Measurements from ENCODE around the gene UBAC2. TPM values are rescaled to one million over a fixed set of nuclear protein-coding genes. Genes with fewer than 3 reads are reported as not detected.

Gene UBAC2
- total and polyA plus RNA-seq, 2 donors: 53.1 to 57.2 TPM

DNA sequence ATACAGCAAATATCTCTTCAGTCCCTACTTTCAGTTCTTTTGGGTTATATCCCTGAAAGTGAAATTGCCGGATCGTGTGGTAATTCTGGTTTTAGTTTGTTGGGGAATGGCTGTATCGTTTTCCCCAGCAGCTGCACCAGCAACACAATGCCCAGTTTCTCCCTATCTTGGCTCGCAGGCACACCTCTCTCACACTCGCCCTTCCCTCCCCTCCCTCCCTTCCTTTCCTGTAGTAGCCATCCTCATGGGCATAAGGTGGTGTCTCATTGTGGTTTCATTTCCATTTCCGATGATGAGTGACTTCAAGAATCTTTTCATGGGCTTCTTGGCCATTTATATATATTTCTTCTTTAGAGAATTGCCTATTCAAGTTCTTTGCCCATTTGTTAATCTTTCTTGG, 66.2 kb downstream of the UBAC2 start:
- 92% methylated on average over 6 of the region's 6 CpGs for WGBS
- Histone ChIP-seq H3K36me3 (ENCODE audit: insufficient read depth) (no peaks in the 10 kb centered on the region), H3K4me1 (ENCODE audit: insufficient read depth) (no peaks in the 10 kb centered on the region), H3K27ac (ENCODE audit: low read depth) (no peak overlapping the region), H3K4me3 (ENCODE audit: low read depth, low read length) (no peak overlapping the region)
- no peak for DNase-seq (ENCODE audit: extremely low spot score)

DNA sequence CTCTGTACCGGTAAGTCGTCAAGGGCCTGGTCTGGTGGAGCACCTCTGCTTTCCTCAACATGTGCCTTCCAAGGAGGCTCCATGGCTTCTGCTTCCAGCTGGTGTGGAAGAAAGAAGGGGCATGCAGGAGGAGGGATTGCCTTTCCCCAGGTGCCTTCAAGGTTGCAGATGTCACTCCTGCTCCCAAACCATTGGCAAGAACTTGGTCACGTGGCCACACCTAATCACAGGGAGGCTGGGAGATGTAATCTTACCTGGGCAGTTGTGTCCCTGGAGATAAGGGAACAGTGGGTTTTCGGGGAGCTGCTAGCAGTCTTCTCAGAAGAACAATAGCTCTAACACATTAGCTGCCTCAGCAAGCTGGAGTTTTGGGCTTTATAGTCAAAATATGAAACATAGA, 67.3 kb downstream of the UBAC2 start:
- H3K4me1 ChIP-seq (ENCODE audit: insufficient read depth): no peaks in the 10 kb centered on the region

DNA sequence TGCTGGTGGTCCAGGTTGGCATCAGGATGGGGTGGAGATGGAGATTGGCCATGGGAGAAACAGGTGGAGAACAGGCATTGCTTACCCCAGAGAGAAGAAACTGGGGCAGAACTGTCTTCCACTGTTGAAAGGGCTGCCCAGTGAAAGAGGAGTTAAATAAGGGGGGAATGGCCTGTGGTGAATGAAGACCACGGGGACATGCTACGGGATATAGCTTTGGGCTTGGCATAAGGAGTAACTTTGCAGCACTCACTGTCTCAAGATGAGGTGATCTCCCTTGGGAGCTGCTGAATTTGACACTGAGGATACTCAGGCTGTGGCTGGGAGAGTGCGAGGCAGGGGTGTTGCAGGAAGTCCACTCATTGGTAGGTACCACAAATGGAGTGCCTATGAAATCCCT, 68.2 kb downstream of the UBAC2 start:
- Histone ChIP-seq H3K4me3 (ENCODE audit: low read depth, low read length) (no peak overlapping the region), H3K4me1 (ENCODE audit: insufficient read depth) (no peaks in the 10 kb centered on the region), H3K36me3 (ENCODE audit: insufficient read depth) (no peaks in the 10 kb centered on the region), H3K27ac (ENCODE audit: low read depth) (no peak overlapping the region)
- 82% methylated on average over 3 of the region's 3 CpGs for WGBS
- DNase-seq (ENCODE audit: extremely low spot score): no peak

More for the DNA sequence above, 67.3 kb downstream of the UBAC2 start:
- H3K36me3 ChIP-seq (ENCODE audit: insufficient read depth): no peaks in the 10 kb centered on the region
- no peak overlapping the region for H3K4me3 ChIP-seq (ENCODE audit: low read depth, low read length)
- no peak overlapping the region for H3K27ac ChIP-seq (ENCODE audit: low read depth)
- WGBS: 89% methylated on average over 4 of the region's 4 CpGs
- DNase-seq (ENCODE audit: extremely low spot score): no peak

DNA sequence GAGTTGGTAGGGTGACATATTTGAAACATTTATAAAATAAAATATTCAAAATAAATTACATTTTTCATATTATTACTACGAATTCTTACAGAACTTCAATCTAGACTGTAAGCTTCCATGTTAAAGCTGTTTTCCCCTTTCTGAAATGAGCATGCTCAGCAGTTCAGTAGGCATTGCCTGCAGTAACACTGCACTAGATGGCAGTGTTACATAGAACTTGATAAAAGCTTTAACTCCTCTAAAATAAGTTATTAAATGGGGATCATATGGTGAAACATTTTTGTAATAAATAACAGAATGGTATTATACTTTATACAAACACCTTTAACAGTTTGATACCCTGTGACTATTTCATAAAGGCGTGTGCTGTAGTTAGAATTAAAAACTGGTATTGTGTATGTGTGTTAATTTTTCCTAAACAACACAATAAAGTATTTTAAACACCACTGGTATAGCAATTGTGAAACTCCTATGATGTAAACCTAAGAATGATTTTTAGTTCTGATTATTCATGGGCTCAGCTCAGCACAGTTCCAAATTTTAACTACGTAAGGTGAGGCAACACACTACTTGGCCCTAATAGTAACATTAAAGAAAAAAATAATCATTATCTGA, 69.1 kb downstream of the UBAC2 start:
- Histone ChIP-seq H3K4me1 (ENCODE audit: insufficient read depth) (no peaks in the 10 kb centered on the region), H3K27ac (ENCODE audit: low read depth) (no peak overlapping the region), H3K36me3 (ENCODE audit: insufficient read depth) (no peaks in the 10 kb centered on the region), H3K4me3 (ENCODE audit: low read depth, low read length) (no peak overlapping the region)
- 64% methylated on average over 3 of the region's 3 CpGs for WGBS
- no peak for DNase-seq (ENCODE audit: extremely low spot score)

DNA sequence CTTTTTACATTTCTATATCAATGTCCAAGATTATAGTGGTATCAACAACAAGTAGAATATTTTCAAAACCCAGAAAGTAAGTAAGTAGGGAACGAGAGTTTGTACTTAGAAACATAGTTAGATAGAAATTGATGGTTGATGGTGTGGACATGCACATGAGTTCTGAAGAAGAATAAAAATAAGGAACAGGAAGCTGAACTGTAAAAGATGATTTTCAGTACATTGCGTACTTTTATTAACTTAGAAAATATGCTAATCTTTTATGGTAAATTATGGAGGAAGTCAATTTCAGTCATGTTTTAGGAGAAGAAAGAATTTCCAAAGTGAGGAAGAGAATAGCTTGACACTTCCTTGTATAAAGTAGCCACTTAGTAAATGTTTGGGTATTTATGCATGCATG, 69.9 kb downstream of the UBAC2 start:
- no peak overlapping the region for H3K27ac ChIP-seq (ENCODE audit: low read depth)
- DNase-seq (ENCODE audit: extremely low spot score): no peak
- no peaks in the 10 kb centered on the region for H3K4me1 ChIP-seq (ENCODE audit: insufficient read depth)
- H3K4me3 ChIP-seq (ENCODE audit: low read depth, low read length): no peak overlapping the region
- WGBS: 76% methylated on average over 2 of the region's 2 CpGs
- H3K36me3 ChIP-seq (ENCODE audit: insufficient read depth): no peaks in the 10 kb centered on the region

DNA sequence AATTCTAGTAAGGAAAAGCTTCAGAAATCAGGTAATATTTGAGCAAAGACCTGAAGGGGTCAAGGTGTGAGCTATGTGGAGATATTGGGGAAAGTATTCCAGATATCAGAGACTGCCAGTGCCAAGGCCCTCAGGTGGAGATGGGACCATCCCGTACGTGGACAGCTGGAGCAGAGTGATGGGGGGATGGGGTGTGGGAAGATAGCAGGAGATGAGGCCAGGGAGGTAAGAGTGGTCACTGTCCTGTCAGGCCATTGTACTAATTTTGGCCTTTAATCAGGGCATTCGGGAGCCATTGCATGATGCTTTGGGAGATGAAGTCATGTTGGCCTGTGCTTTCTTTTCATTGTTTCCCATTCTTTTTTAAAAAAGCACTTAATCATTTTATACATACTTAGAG, 70.6 kb downstream of the UBAC2 start:
- H3K4me3 ChIP-seq (ENCODE audit: low read depth, low read length): no peak overlapping the region
- 88% methylated on average over 3 of the region's 3 CpGs for WGBS
- no peaks in the 10 kb centered on the region for H3K36me3 ChIP-seq (ENCODE audit: insufficient read depth)
- H3K4me1 ChIP-seq (ENCODE audit: insufficient read depth): no peaks in the 10 kb centered on the region
- DNase-seq (ENCODE audit: extremely low spot score): no peak
- no peak overlapping the region for H3K27ac ChIP-seq (ENCODE audit: low read depth)

DNA sequence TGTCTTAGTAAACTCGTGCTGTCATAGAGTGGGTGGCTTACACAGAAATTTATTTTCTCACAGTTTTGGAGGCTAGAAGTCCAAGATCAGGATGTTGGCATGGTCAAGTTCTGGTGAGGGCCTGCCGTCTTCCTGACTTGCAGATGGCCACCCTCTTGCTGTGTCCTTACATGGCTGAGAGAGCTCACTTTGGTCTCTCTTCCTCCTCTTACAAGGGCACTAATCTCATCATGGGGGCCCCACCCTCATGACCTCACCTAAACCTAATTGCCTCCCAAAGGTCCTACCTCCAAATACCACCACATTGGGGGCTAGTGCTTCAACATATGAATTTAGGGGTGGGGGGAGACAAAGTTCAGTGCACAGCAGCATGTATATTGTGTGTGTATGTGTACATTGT, 71.8 kb downstream of the UBAC2 start:
- 97% methylated on average over 2 of the region's 2 CpGs for WGBS
- Histone ChIP-seq H3K4me1 (ENCODE audit: insufficient read depth) (no peaks in the 10 kb centered on the region), H3K36me3 (ENCODE audit: insufficient read depth) (no peaks in the 10 kb centered on the region), H3K27ac (ENCODE audit: low read depth) (no peak overlapping the region), H3K4me3 (ENCODE audit: low read depth, low read length) (no peak overlapping the region)
- no peak for DNase-seq (ENCODE audit: extremely low spot score)

DNA sequence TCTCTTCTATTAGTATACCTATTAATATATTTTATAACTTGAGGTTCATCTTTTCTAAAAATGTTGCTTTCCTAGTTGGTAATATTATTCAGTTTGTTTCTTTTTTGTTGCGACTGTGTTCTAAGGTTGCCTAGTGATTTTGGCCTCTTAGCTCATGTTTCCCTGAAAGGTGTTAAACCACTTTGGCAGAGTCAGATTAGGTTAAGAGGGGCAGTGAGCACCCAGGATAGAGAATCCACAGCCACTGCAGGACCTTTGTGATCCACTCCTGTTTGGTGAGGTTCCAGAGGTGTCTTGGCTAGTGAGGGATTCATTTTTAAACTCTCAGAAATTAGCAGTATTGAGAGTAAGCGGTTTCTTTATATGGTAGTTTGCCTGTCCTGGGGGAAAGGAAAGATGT, 72.5 kb downstream of the UBAC2 start:
- WGBS: 94% methylated on average over 2 of the region's 2 CpGs
- H3K4me1 ChIP-seq (ENCODE audit: insufficient read depth): no peaks in the 10 kb centered on the region
- no peak overlapping the region for H3K4me3 ChIP-seq (ENCODE audit: low read depth, low read length)
- H3K36me3 ChIP-seq (ENCODE audit: insufficient read depth): no peaks in the 10 kb centered on the region
- no peak overlapping the region for H3K27ac ChIP-seq (ENCODE audit: low read depth)
- no peak for DNase-seq (ENCODE audit: extremely low spot score)

DNA sequence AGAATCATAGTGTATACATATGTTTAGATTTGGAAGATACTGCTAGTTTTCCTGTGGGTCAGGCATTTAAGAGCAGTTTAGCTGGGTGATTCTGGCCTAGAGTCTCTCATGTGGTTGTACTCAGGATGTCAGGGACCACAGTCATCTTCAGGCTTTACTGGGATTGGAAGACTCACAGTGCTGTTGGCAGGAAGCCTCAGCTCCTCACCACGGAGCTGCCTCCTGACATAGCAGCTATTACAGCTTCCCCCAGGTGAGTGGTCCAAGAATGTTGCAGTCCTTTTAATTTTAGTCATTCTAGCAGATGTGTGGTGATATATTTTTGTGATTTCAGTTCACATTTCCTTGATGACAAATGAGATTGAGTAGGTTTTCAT, 74.4 kb downstream of the UBAC2 start:
- no peak overlapping the region for H3K4me3 ChIP-seq (ENCODE audit: low read depth, low read length)
- DNase-seq (ENCODE audit: extremely low spot score): no peak
- 31% methylated on average over 1 of the region's 1 CpG for WGBS
- H3K36me3 ChIP-seq (ENCODE audit: insufficient read depth): no peaks in the 10 kb centered on the region
- no peak overlapping the region for H3K27ac ChIP-seq (ENCODE audit: low read depth)
- no peaks in the 10 kb centered on the region for H3K4me1 ChIP-seq (ENCODE audit: insufficient read depth)

DNA sequence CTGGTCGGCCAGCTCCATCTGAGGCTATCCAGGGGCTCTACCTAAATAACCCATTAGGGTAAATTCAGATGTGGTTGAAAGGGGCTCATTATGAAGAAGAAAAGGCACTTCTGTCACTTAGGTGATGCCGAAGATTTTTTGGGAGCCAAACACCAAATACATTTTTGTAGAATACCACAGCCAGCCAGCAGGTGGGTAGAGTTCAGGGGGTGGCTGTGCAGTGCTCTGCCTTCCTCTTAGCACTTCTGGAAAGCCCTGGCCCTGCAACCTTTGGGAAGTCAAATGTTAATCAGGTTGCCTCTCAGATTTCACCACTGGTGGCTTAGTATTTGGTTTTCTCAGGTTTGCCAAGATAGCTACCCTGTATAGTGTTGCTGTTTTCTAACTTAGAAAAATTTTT, 76.1 kb downstream of the UBAC2 start:
- no peaks in the 10 kb centered on the region for H3K4me1 ChIP-seq (ENCODE audit: insufficient read depth)
- no peak for DNase-seq (ENCODE audit: extremely low spot score)
- H3K36me3 ChIP-seq (ENCODE audit: insufficient read depth): no peaks in the 10 kb centered on the region
- no peak overlapping the region for H3K4me3 ChIP-seq (ENCODE audit: low read depth, low read length)
- H3K27ac ChIP-seq (ENCODE audit: low read depth): no peak overlapping the region
- WGBS: 92% methylated on average over 2 of the region's 2 CpGs

DNA sequence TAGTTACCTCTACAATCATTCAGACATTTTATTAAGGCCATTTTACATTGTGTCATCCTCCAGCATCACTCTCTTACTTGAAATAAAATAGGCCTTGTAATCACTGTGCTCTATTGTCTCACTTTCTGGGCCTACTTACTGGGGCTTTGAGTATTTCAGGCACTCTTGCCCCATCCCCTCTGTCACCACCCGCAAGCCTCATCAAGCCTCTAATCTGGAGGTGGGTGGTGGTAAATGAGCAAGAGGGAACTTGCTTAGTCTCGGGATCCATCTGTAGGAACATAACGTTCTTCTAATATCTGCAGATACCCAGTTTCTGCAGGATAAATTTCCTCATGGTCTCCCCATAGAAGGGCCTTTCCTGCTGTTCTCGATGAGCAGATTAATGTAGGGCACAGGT, 77.0 kb downstream of the UBAC2 start:
- H3K27ac ChIP-seq (ENCODE audit: low read depth): no peak overlapping the region
- no peak overlapping the region for H3K4me3 ChIP-seq (ENCODE audit: low read depth, low read length)
- DNase-seq (ENCODE audit: extremely low spot score): no peak
- 92% methylated on average over 4 of the region's 4 CpGs for WGBS
- no peaks in the 10 kb centered on the region for H3K36me3 ChIP-seq (ENCODE audit: insufficient read depth)
- H3K4me1 ChIP-seq (ENCODE audit: insufficient read depth): no peaks in the 10 kb centered on the region

DNA sequence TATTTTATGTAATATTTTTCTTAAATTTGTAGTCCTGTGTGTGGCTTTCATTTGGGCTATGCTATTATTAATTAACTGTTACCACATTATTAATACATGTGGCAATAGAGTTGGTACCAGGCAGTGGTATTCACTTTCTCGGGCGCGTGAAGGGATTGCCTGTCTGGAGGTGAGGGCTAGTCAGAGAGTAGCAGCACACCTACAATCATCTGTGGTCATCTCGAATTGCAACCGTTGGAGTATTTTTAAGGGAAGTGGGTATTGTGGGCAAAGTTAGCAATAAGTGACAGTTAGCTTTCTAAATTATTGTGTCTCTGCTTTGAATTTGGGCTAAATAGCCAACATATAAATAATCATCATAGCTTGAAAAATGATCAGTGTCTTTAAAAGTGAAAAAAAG, 77.5 kb downstream of the UBAC2 start:
- no peak overlapping the region for H3K4me3 ChIP-seq (ENCODE audit: low read depth, low read length)
- H3K27ac ChIP-seq (ENCODE audit: low read depth): no peak overlapping the region
- no peaks in the 10 kb centered on the region for H3K36me3 ChIP-seq (ENCODE audit: insufficient read depth)
- 94% methylated on average over 5 of the region's 5 CpGs for WGBS
- DNase-seq (ENCODE audit: extremely low spot score): no peak
- no peaks in the 10 kb centered on the region for H3K4me1 ChIP-seq (ENCODE audit: insufficient read depth)

DNA sequence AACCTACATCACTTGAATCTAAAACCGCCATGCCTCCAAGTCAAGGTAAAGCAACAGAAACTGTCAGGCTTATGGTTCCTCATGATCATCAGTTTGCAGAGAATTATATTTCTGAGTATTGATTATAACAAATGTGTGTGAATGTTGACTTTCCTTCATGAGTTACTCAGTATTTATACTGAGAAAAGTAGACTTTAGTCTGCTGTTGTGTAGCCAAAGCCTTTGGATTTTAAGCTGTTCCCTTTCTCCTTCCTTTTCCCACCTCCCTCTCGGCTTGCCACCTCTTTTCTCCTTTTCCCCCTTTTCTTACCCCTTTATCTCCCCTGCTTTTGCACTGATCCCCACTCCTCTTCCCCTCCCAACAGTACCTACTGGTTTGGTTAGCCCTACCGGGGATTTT, 78.2 kb downstream of the UBAC2 start:
- Histone ChIP-seq H3K4me3 (ENCODE audit: low read depth, low read length) (no peak overlapping the region), H3K36me3 (ENCODE audit: insufficient read depth) (no peaks in the 10 kb centered on the region), H3K4me1 (ENCODE audit: insufficient read depth) (no peaks in the 10 kb centered on the region), H3K27ac (ENCODE audit: low read depth) (no peak overlapping the region)
- no peak for DNase-seq (ENCODE audit: extremely low spot score)
- 90% methylated on average over 3 of the region's 3 CpGs for WGBS

DNA sequence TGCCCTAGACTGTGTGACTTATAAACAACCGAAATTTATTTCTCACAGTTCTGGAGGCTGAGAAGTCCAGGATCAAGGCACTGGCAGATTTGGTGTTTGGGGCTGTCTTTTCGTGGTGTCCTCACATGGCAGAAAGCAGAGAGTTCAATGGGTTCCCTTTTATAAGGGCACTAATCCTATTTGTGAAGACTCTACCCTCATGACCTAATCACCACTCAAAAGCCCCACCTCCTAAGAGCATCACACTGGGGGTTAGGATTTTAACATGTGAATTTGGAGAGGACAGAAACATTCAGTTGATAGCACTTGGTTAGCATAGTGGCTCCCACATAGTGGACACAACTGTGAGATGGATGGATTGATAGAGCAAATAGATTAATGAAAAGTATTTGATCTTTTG, 79.0 kb downstream of the UBAC2 start:
- H3K27ac ChIP-seq (ENCODE audit: low read depth): no peak overlapping the region
- no peaks in the 10 kb centered on the region for H3K36me3 ChIP-seq (ENCODE audit: insufficient read depth)
- H3K4me1 ChIP-seq (ENCODE audit: insufficient read depth): no peaks in the 10 kb centered on the region
- WGBS: 94% methylated on average over 2 of the region's 2 CpGs
- DNase-seq (ENCODE audit: extremely low spot score): no peak
- H3K4me3 ChIP-seq (ENCODE audit: low read depth, low read length): no peak overlapping the region

DNA sequence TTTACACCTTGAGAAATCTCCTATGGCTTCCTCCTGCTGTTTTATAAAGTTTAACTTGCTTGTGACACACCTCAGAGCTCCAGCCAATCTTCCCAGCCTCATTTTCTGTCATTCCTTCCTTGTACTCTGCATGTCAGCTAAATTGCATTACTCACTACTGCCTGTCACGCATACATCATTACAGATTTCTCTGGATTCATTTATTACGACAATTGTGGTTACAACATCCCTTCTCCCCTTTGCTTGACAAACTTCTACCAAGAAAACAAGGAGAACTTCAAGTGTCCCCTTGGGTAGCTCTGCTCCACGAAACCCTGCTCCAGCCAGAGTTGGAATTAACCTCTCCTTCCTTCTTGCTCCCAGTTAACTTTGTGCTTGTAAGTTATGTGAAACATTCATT, 79.5 kb downstream of the UBAC2 start:
- H3K4me3 ChIP-seq (ENCODE audit: low read depth, low read length): no peak overlapping the region
- no peak for DNase-seq (ENCODE audit: extremely low spot score)
- H3K27ac ChIP-seq (ENCODE audit: low read depth): no peak overlapping the region
- H3K36me3 ChIP-seq (ENCODE audit: insufficient read depth): no peaks in the 10 kb centered on the region
- no peaks in the 10 kb centered on the region for H3K4me1 ChIP-seq (ENCODE audit: insufficient read depth)
- 93% methylated on average over 3 of the region's 3 CpGs for WGBS
